Measurements from ENCODE around the gene ZNF217.
"Not testable (repeated sequence)": the region's sequence is repeated elsewhere in the genome, so short reads cannot be mapped to it uniquely, and the experiment has no call there.

The ZNF217 gene

DNA sequence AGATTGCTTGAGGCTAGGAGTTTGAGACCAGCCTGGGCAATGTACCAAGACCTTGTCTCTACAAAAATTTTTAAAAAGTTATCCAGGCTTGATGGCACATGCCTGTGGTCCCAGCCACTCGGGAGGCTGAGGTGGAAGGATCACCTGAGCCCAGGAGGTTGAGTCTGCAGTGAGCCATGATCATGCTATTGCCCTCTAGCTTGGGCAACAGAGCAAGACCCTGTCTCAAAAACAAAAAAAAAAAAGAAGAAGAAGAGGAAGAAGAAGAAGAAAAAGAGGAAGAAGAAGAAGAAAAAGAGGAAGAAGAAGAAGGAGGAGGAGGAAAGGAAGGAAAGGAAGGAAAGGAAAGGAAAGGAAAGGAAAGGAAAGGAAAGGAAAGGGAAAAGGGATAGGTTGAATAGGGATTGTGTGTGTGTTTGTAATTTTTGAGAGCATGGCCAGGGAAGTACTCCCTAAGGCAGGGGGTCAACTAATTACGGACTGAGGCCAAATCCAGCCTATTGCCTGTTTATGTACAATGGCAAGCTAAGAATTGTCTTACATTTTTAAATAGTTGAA, 43.0 kb upstream of the ZNF217 start:
- ChIA-PET CTCF (interaction anchor here (1.8 kb wide), 1 partner anchor 14 kb away, joined by 5 read pairs; no protein-coding TSS in a partner anchor), POLR2A (interaction anchor here (0.7 kb wide), 1 partner anchor 283 kb away, joined by 3 read pairs; no protein-coding TSS in a partner anchor)
- DNase-seq (ENCODE audit: extremely low spot score), result no peak
- TF ChIP-seq, protein P1, sequence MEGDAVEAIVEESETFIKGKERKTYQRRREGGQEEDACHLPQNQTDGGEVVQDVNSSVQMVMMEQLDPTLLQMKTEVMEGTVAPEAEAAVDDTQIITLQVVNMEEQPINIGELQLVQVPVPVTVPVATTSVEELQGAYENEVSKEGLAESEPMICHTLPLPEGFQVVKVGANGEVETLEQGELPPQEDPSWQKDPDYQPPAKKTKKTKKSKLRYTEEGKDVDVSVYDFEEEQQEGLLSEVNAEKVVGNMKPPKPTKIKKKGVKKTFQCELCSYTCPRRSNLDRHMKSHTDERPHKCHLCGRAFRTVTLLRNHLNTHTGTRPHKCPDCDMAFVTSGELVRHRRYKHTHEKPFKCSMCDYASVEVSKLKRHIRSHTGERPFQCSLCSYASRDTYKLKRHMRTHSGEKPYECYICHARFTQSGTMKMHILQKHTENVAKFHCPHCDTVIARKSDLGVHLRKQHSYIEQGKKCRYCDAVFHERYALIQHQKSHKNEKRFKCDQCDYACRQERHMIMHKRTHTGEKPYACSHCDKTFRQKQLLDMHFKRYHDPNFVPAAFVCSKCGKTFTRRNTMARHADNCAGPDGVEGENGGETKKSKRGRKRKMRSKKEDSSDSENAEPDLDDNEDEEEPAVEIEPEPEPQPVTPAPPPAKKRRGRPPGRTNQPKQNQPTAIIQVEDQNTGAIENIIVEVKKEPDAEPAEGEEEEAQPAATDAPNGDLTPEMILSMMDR (IDR thresholded peaks at IDR 0.05; ENCODE audit: control extremely low read depth, extremely low read depth, low read depth, missing control alignments), result no peak

GRCh38 chr20:53635221-53635620, 41.6 kb upstream of the ZNF217 start:
- CTCF ChIA-PET, result interaction anchor here (1.2 to 1.3 kb wide), 3 partner anchors 11 to 108 kb away, joined by 3 read pairs; no protein-coding TSS in a partner anchor
- TF ChIP-seq, protein P1 (IDR thresholded peaks at IDR 0.05; ENCODE audit: control extremely low read depth, extremely low read depth, low read depth, missing control alignments), result no peak
- POLR2A ChIA-PET, result no interaction called here
- no peak for DNase-seq (ENCODE audit: extremely low spot score)

DNA sequence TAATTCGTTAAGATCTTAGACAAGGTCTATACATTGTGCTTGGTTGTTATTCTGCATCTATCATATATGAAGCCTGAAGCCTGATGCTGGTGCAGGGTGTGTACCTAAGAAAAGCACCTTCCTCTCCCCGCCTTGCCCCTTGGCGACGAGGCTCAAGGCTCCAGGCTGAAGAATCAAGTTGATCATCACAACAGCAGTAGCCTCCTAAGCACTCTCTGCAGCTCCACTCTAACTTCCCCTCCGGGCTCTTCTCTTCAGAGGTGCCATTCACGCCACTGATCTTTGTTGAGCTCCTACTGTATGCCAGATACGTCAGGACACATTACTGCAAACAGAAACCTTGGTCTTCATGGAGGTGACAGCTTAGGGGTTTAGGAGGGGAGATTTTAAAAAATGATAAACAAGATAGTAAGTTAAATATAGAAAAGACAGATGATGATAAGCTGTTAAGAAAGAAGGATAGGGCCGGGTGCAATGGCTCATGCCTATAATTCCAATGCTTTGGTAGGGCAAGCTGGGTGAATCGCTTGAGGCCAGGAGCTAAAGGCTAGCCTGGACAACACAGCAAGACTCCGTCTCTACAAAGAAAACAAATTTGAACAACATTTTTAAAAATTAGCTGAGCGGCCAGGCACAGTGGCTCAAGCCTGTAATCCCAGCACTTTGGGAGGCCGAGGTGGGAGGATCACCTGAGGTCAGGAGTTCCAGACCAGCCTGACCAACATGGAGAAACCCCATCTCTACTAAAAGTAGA, 38.4 kb upstream of the ZNF217 start:
- ChIA-PET CTCF (interaction anchor here (1.5 to 1.7 kb wide), 2 partner anchors 10 to 53 kb away, joined by 4 to 8 read pairs; no protein-coding TSS in a partner anchor), POLR2A (no interaction called here)
- TF ChIP-seq, protein P1 (IDR thresholded peaks at IDR 0.05; ENCODE audit: control extremely low read depth, extremely low read depth, low read depth, missing control alignments), result no peak
- DNase-seq (ENCODE audit: extremely low spot score), result no peak

GRCh38 chr20:53629436-53629835, 35.8 kb upstream of the ZNF217 start:
- no peak for DNase-seq (ENCODE audit: extremely low spot score)
- POLR2A ChIA-PET, result no interaction called here
- CTCF ChIA-PET, result interaction anchor here (1.0 kb wide), 1 partner anchor 17 kb away, joined by 3 read pairs; no protein-coding TSS in a partner anchor
- TF ChIP-seq, protein P1 (IDR thresholded peaks at IDR 0.05; ENCODE audit: control extremely low read depth, extremely low read depth, low read depth, missing control alignments), result no peak

DNA sequence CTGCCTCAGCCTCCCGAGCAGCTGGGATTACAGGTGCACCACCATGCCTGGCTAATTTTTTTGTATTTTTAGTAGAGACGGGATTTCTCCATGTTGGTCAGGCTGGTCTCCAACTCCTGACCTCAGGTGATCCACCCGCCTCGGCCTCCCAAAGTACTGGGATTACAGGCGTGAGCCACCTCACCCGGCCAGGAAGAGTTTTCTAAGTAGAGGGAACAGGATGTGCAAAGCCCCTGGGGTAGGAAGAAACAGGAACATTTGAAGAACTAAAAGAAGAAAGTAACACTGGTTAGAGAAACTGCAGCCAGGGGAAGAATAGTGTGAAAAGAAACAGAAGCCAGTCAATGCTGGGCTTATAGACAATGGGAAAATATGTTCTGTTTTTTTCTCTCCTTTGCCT, 35.1 kb upstream of the ZNF217 start:
- POLR2A ChIA-PET; DNase-seq (ENCODE audit: extremely low spot score); CTCF ChIA-PET: not testable (repeated sequence)

DNA sequence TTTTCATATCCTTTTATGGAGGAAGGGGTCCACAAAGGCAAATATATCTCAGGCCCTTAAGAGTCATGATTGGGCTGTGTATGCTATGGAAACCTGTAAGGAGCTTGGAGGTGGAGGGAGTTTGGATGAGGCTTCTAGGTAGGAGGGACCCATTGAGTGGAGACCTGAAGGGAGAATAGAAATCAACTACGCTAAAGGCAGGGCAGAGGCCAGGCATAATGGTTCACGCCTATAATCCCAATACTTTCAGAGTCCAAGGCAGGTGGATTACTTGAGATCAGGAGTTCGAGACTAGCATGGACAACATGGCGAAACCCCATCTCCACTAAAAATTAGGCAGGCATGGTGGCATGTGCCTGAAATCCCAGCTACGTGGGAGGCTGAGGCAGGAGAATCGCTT, 34.4 kb upstream of the ZNF217 start:
- CTCF ChIA-PET, result interaction anchor here (0.9 to 1.0 kb wide), 2 partner anchors 11 to 45 kb away, joined by 3 to 4 read pairs; no protein-coding TSS in a partner anchor
- DNase-seq (ENCODE audit: extremely low spot score), result no peak
- TF ChIP-seq, protein P1 (IDR thresholded peaks at IDR 0.05; ENCODE audit: control extremely low read depth, extremely low read depth, low read depth, missing control alignments), result no peak
- POLR2A ChIA-PET, result no interaction called here

GRCh38 chr20:53627001-53627400, 33.4 kb upstream of the ZNF217 start:
- CTCF ChIA-PET, result interaction anchor here (0.9 to 1.0 kb wide), 2 partner anchors 12 to 44 kb away, joined by 3 to 4 read pairs; no protein-coding TSS in a partner anchor
- DNase-seq (ENCODE audit: extremely low spot score); POLR2A ChIA-PET: not testable (repeated sequence)
